Heart left ventricle (tissue), 13 donors: ENCODE measurements around the gene PIH1D2.

ENCODE experiments used
- CTCF ChIP-seq, 12 donors: fragments of 200-600 bp; sonication (generic) in 4 of 12; IDR thresholded peaks; one replicate each; pipeline versions ENCODE4 v1.5.0 to v1.8.0; 2018 to 2022; ENCODE audit warnings: antibody characterized with exemption in 12 of 12, mild to moderate bottlenecking in 5 of 12
- POLR2A ChIP-seq, 2 donors: fragments of 450-650 bp; IDR thresholded peaks; one replicate each; pipeline ENCODE4 v1.6.1; 2017; ENCODE audit warnings: antibody characterized with exemption in 2 of 2, mild to moderate bottlenecking in 2 of 2, moderate library complexity in 2 of 2
- donor health status: ischemic (EF 13 %, LVEDD 7.1; RV severe dilation, severe dysfunction).
- donor health status: DM: no; HTN: yes; CAD: no.
- donor health status: DM: no; HTN: no; CAD: no.
- donor health status: ischemic (EF 25% LVEDD 6.9; RV normal size, moderate dysfunction).
- donor health status: ischemic (EF 25% LVEDD 5.7; RV mildly dilated, moderate dysfunction).
- donor health status: ischemic (EF 35%, LVEDD 5.7; RV mildly dilated, moderate dysfunction).
- donor health status: nonischemic (EF 11% LVEDD 7.7; RV severe dilation, severe dysfunction).
- donor health status: DM: yes; HTN: yes; CAD: no.
- donor health status: PGD.
- donor health status: ischemic (EF 29% LVEDD 5.4; RV normal size, mild dysfunction).
- donor health status: nonischemic (EF 23%, LVEDD 6.1; RV moderate dilation, normal function).

- TF ChIP-seq POLR2A (IDR thresholded peaks at IDR 0.05) (no peak), CTCF (IDR thresholded peaks at IDR 0.05) (no peak)
These were observed 30.9 kb downstream of the PIH1D2 start for GRCh38 chr11:112042961-112043304.
